Tibial artery (tissue), 4 donors: Measurements from ENCODE around the gene SLC30A3.

ENCODE experiments used
- DNase-seq, 2 donors: peaks; one replicate each; pipeline ENCODE4 v3.0.0-alpha.2; 2019
- H3K27ac ChIP-seq, 2 donors: fragments of 200-600 bp; sonication (generic) in 1 of 2; 1 replicate in 1 of 2; 2 replicates in 1 of 2; pipeline ENCODE4 v1.5.1; 2018 to 2019; ENCODE audit warnings: mild to moderate bottlenecking in 1 of 2
- H3K27me3 ChIP-seq, 2 donors: fragments of 200-600 bp; sonication (generic) in 1 of 2; one replicate each; pipeline versions ENCODE4 v1.5.1 to v1.6.0; 2016 to 2019
- H3K36me3 ChIP-seq, 3 donors: fragments of 200-600 bp; sonication (generic) in 2 of 3; one replicate each; pipeline ENCODE4 v1.5.1; 2016 to 2019; ENCODE audit warnings: mild to moderate bottlenecking in 2 of 3
- H3K4me1 ChIP-seq, 4 donors: fragments of 200-600 bp; sonication (generic) in 2 of 4; 1 replicate in 3 of 4; 2 replicates in 1 of 4; pipeline ENCODE4 v1.5.1; 2016 to 2019
- H3K4me3 ChIP-seq, 2 donors: fragments of 200-600 bp; sonication (generic) in 1 of 2; 1 replicate in 1 of 2; 2 replicates in 1 of 2; pipeline ENCODE4 v1.5.1; 2018 to 2019; ENCODE audit warnings: mild to moderate bottlenecking in 2 of 2
- H3K9me3 ChIP-seq, 3 donors: fragments of 200-600 bp; sonication (generic) in 1 of 3; one replicate each; pipeline ENCODE4 v1.5.1; 2016 to 2019
- intact Hi-C: fragments of 100-400 bp; cut with DNase I; formaldehyde crosslinking; loops from one replicate; pipeline ENCODE4 v1.15.0; 2023; ENCODE audit warnings: low total_unique reads
- TF ChIP-seq, protein P1 (sequence below), 2 experiments: fragments of 200-600 bp in 1 of 2; fragments of 450-650 bp in 1 of 2; IDR thresholded peaks; one replicate each; pipeline ENCODE4 v1.5.1; 2017 to 2019; ENCODE audit warnings: antibody characterized with exemption in 2 of 2, mild to moderate bottlenecking in 1 of 2, moderate library complexity in 1 of 2

Gene SLC30A3, protein sequence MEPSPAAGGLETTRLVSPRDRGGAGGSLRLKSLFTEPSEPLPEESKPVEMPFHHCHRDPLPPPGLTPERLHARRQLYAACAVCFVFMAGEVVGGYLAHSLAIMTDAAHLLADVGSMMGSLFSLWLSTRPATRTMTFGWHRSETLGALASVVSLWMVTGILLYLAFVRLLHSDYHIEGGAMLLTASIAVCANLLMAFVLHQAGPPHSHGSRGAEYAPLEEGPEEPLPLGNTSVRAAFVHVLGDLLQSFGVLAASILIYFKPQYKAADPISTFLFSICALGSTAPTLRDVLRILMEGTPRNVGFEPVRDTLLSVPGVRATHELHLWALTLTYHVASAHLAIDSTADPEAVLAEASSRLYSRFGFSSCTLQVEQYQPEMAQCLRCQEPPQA

DNA sequence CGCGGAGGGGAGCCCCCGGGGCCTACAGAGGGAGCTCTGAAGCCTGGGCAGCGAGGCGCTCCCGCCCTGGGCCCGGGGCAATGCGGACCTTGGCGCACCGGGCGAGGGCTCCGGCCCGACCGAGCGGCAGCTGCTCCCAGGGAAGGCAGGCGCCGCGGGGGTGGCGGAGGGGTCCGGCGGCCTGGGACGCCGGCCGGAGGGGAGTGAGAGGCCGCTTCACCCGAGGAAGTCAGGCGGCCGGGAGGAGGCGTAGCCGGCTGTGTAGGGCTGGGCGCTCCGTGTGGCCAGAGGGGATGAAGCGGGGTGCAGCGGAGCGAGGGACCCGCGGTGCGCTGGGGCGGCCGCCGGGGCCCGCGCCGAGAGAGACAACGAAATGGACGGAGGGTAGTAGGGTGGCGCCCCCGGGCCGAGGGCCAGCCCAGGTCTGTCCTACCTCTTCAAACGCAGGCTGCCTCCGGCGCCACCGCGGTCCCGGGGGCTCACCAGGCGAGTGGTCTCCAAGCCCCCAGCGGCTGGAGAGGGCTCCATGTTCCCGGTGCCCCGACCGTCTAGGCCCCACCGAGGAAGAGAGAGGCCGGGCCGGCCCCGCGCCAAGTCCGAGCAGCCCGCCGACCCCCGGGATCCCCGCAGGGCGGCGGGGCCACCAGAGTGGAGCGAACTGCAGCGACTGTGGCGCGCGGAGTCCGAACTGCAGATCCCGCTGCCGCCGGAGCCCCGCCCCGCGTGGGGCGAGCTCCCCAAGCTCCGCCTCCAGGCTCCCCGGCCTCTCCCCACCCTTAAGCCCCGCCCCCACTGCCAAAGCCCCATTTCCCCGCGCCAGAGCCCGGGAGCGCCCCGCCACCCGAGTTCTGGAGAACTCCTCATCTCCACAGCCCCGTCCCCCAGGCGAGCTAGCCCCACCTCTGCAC lies at the start of gene SLC30A3:
Gene SLC30A3 (minus strand): TSS at position 669 of the 908 bp plus-strand sequence. CDS start 141 bp downstream, at position 528.
- H3K27me3 ChIP-seq, result peaks cover 0 to 97% of the 10 kb centered on the region in 2 donors
- intact Hi-C loops, result no loop called here

DNA sequence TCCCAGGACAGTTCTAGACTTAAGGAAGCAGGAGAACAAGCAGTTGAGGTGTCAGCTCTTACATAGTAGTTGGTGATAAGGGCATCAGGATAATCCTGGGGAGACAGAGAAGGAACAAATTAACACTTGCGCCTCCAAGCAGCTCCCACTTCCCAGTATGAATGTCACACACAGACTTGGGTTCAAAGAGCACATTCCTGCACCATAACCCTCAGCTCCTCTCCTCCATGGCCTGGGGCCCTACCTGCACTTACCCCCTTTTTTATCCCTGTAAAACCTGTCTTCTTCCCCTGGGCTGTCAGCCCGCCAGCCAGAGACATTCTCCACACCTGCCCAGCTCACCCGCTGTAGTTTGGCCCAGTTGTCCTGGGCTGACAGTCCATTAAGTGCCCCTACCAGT lies 49.3 kb upstream of the SLC30A3 start:
- no peak for DNase-seq
- Histone ChIP-seq H3K9me3 (no peaks in the 10 kb centered on the region), H3K4me3 (no peak overlapping the region), H3K36me3 (peaks cover 19 to 64% (median 35%) of the 10 kb centered on the region in 3 donors), H3K4me1 (peaks cover 0 to 16% (median 12%) of the 10 kb centered on the region in 4 donors), H3K27ac (no peak overlapping the region), H3K27me3 (peaks cover 5 to 27% of the 10 kb centered on the region in 2 donors)
- TF ChIP-seq, protein P1, sequence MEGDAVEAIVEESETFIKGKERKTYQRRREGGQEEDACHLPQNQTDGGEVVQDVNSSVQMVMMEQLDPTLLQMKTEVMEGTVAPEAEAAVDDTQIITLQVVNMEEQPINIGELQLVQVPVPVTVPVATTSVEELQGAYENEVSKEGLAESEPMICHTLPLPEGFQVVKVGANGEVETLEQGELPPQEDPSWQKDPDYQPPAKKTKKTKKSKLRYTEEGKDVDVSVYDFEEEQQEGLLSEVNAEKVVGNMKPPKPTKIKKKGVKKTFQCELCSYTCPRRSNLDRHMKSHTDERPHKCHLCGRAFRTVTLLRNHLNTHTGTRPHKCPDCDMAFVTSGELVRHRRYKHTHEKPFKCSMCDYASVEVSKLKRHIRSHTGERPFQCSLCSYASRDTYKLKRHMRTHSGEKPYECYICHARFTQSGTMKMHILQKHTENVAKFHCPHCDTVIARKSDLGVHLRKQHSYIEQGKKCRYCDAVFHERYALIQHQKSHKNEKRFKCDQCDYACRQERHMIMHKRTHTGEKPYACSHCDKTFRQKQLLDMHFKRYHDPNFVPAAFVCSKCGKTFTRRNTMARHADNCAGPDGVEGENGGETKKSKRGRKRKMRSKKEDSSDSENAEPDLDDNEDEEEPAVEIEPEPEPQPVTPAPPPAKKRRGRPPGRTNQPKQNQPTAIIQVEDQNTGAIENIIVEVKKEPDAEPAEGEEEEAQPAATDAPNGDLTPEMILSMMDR (IDR thresholded peaks at IDR 0.05), result no peak
- intact Hi-C loops, result no loop called here

More for the DNA sequence above, at the start of gene SLC30A3:
- peak; percentile 57 to 70 for DNase-seq
- Histone ChIP-seq H3K4me3 (peak within 1 kb of the TSS; percentile 46 to 48), H3K4me1 (peaks cover 0 to 38% (median 36%) of the 10 kb centered on the region in 4 donors), H3K36me3 (no peaks in the 10 kb centered on the region), H3K9me3 (no peaks in the 10 kb centered on the region), H3K27ac (no peak within 1 kb of the TSS)
- TF ChIP-seq, protein P1 (IDR thresholded peaks at IDR 0.05), result no peak

DNA sequence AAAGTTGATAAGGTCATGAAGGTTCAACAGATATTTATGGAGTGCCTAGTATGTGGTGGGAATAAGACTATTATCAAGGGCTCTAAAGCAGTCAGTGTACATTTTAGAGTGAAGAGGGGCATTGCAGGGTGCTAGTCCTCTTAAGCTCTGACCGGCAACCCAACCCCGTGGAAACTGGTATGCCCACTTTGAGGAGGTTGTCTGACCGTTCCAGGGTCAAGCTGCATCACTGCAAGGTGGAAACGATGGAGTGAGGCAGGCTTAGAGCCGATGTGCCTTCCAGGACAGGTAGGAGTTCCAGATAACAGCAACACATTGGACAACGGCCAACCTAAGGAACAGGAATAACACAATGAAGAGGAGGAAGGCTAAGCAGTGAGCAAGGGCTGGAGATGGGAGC lies 46.8 kb upstream of the SLC30A3 start:
- intact Hi-C loops, result no loop called here
- H3K9me3 ChIP-seq, result peaks cover 0 to 3% (median 0%) of the 10 kb centered on the region in 3 donors
- no peak overlapping the region for H3K27ac ChIP-seq
- H3K27me3 ChIP-seq, result peaks cover 10 to 52% of the 10 kb centered on the region in 2 donors
- DNase-seq, result no peak
- H3K4me3 ChIP-seq, result no peak overlapping the region
- TF ChIP-seq, protein P1 (IDR thresholded peaks at IDR 0.05), result no peak
- H3K4me1 ChIP-seq, result peaks cover 0 to 26% (median 19%) of the 10 kb centered on the region in 4 donors
- peaks cover 19 to 43% (median 28%) of the 10 kb centered on the region in 3 donors for H3K36me3 ChIP-seq

DNA sequence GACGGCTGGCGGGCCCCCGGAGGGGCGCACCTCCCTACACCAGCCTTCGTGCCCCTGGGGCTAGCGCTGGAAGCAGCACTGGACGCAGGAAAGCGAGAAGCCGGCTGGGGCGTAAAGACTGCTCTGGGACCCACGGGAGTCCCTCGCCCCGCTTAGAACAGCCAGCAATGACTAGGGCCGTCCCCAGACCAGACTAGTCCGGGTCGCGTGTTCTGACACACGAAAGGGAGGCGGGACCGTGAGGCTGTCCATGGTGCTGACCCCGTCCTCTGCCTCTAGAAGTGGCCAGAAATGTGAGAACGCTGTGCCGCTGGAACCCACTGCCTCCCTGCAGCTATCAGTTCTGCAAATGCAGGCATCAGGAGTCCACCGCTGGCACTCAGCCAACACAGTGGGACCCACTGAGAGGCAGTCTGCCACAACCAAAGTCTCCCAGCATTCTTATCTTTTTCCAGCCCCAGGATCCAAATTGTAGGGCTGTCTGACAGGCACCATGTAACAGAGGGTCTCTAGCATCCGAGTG lies 45.6 kb upstream of the SLC30A3 start, which contains the start of gene UCN:
Gene UCN (minus strand): TSS at position 87 of the 523 bp plus-strand sequence. CDS start 550 bp downstream, outside the sequence.
- H3K4me1 ChIP-seq, result peaks cover 0 to 26% (median 19%) of the 10 kb centered on the region in 4 donors
- TF ChIP-seq, protein P1 (IDR thresholded peaks at IDR 0.05), result no peak
- H3K27ac ChIP-seq, result no peak within 1 kb of the TSS
- peak in 1 of 2 donors; percentile 71 for DNase-seq
- H3K4me3 ChIP-seq, result no peak within 1 kb of the TSS
- intact Hi-C loops, result no loop called here
- H3K27me3 ChIP-seq, result peaks cover 10 to 54% of the 10 kb centered on the region in 2 donors
- peaks cover 0 to 5% (median 0%) of the 10 kb centered on the region in 3 donors for H3K9me3 ChIP-seq
- H3K36me3 ChIP-seq, result peaks cover 19 to 43% (median 28%) of the 10 kb centered on the region in 3 donors
